HepG2 (cell line): ENCODE data around the gene GRIK3. TPM values are rescaled to one million over a fixed set of nuclear protein-coding genes. Genes with fewer than 3 reads are reported as not detected.

ENCODE experiments used
- ATAC-seq: fragments of 200-7000 bp; cut with Tn5 transposase; 3 replicates; pipeline ENCODE4 v1.9.1; 2020; ENCODE audit warnings: mild to moderate bottlenecking, moderate library complexity
- BruUV-seq: library from RNA; stranded (reverse); fragments of 400-500 nt; replicated peaks from 2 replicates; lab custom pipeline; 2021; lab: Mats Ljungman, UMichigan
- CTCF ChIA-PET: fragments of 300-600 bp; formaldehyde crosslinking; extraction: SDS; loops from one replicate; lab custom pipeline; 2021; ENCODE audit warnings: low total read pairs, inconsistent platforms, low intra/inter-chr PET ratio; lab: Yijun Ruan, JAX
- POLR2A ChIA-PET: fragments of 350-600 bp; sonication (Branson Sonifier 250); formaldehyde crosslinking; loops from one replicate; lab custom pipeline; 2020; ENCODE audit warnings: antibody characterized with exemption, inconsistent platforms; lab: Yijun Ruan, JAX
- DNase-seq: peaks from one replicate; pipeline ENCODE4 v3.0.0-alpha.2; 2015; ENCODE audit warnings: low spot score
- FAIRE-seq: peaks from 3 replicates; lab custom pipeline; 2011; peaks lifted over from hg19 to GRCh38; lab: Jason Lieb, UNC
- H2AFZ ChIP-seq: one replicate; pipeline ENCODE4 v1.6.1; 2011; ENCODE audit warnings: low read length, inconsistent platforms
- H3K27ac ChIP-seq: fragments of 300-600 bp; 3 replicates; pipeline ENCODE4 v1.8.0; 2011; ENCODE audit warnings: mixed run types, mild to moderate bottlenecking, mixed read lengths, low read length, inconsistent platforms; ENCODE audit not compliant: insufficient read depth; ENCODE audit errors: extremely low read length
- H3K27me3 ChIP-seq, 2 experiments: fragments of 200-600 bp in 1 of 2; 2 replicates in 1 of 2; 3 replicates in 1 of 2; pipeline versions ENCODE4 v1.6.0 to v1.8.0; 2011; ENCODE audit warnings: low read length in 2 of 2, mild to moderate bottlenecking in 2 of 2, moderate library complexity in 2 of 2, inconsistent platforms in 1 of 2; ENCODE audit not compliant: insufficient read depth in 2 of 2, control insufficient read depth in 1 of 2
- H3K36me3 ChIP-seq, 2 experiments: fragments of 200-600 bp in 1 of 2; replicated peaks in 1 of 2; 2 replicates in 1 of 2; 3 replicates in 1 of 2; pipeline versions ENCODE4 v1.5.1 to v1.8.0; 2011; ENCODE audit warnings: low read length in 2 of 2, inconsistent platforms in 1 of 2; ENCODE audit not compliant: insufficient read depth in 2 of 2, control insufficient read depth in 1 of 2
- H3K4me1 ChIP-seq: 2 replicates; pipeline ENCODE4 v1.5.1; 2012; ENCODE audit warnings: low read length, inconsistent platforms; ENCODE audit not compliant: insufficient read depth
- H3K4me2 ChIP-seq: 2 replicates; pipeline ENCODE4 v1.6.0; 2011; ENCODE audit warnings: low read depth, low read length, inconsistent platforms
- H3K4me3 ChIP-seq, 3 experiments: fragments of 200-600 bp in 1 of 3; sonication (generic), shearing (Covaris generic) in 1 of 3; replicated peaks in 1 of 3; 2 replicates each; pipeline ENCODE4 v1.5.1; 2011 to 2016; ENCODE audit warnings: low read length in 3 of 3, inconsistent platforms in 2 of 3, low read depth in 2 of 3, mild to moderate bottlenecking in 2 of 3, control low read depth in 1 of 3, mixed read lengths in 1 of 3; ENCODE audit not compliant: insufficient read depth in 1 of 3
- H3K79me2 ChIP-seq: one replicate; pipeline ENCODE4 v1.6.1; 2011; ENCODE audit warnings: low read length, inconsistent platforms; ENCODE audit not compliant: insufficient read depth
- H3K9ac ChIP-seq: 2 replicates; pipeline ENCODE4 v1.6.0; 2011; ENCODE audit warnings: mild to moderate bottlenecking, low read depth, low read length, inconsistent platforms; ENCODE audit not compliant: insufficient read depth
- H3K9me3 ChIP-seq: 2 replicates; pipeline ENCODE4 v1.5.1; 2012; ENCODE audit warnings: mild to moderate bottlenecking, low read length
- H4K20me1 ChIP-seq: 2 replicates; pipeline ENCODE4 v1.6.0; 2011; ENCODE audit warnings: inconsistent platforms, mild to moderate bottlenecking, low read length, moderate library complexity; ENCODE audit not compliant: insufficient read depth
- FOSL2 ChIP-seq: sonication (generic); formaldehyde crosslinking; IDR thresholded peaks from 2 replicates; pipeline ENCODE4 v1.4.0; 2020; ENCODE audit warnings: missing genetic modification reagents
- MYC ChIP-seq: sonication (generic); formaldehyde crosslinking; IDR thresholded peaks from 2 replicates; pipeline ENCODE4 v1.9.0; 2021; ENCODE audit warnings: missing genetic modification reagents, borderline replicate concordance
- SIX4 ChIP-seq: sonication (generic); formaldehyde crosslinking; IDR thresholded peaks from 2 replicates; pipeline ENCODE4 v1.4.0; 2020; ENCODE audit warnings: missing genetic modification reagents
- TBP ChIP-seq: sonication (generic); formaldehyde crosslinking; IDR thresholded peaks from 2 replicates; pipeline ENCODE4 v1.5.0; 2020; ENCODE audit warnings: missing genetic modification reagents
- ZNF441 ChIP-seq: sonication (generic); formaldehyde crosslinking; IDR thresholded peaks from 2 replicates; pipeline ENCODE4 v1.7.0; 2021; ENCODE audit warnings: missing genetic modification reagents, borderline replicate concordance
- ZNF577 ChIP-seq: sonication (generic); formaldehyde crosslinking; IDR thresholded peaks from 2 replicates; pipeline ENCODE4 v1.4.0; 2020; ENCODE audit warnings: mild to moderate bottlenecking, low read depth, missing genetic modification reagents, borderline replicate concordance
- ZNF652 ChIP-seq: IDR thresholded peaks from 2 replicates; pipeline ENCODE4 v1.6.1; 2016; ENCODE audit warnings: low read depth, borderline replicate concordance
- ZNF747 ChIP-seq: sonication (generic); formaldehyde crosslinking; IDR thresholded peaks from 2 replicates; pipeline ENCODE4 v1.8.1; 2023; ENCODE audit warnings: missing genetic modification reagents, mild to moderate bottlenecking, borderline replicate concordance
- ZNF749 ChIP-seq: sonication (generic); formaldehyde crosslinking; IDR thresholded peaks from 2 replicates; pipeline ENCODE4 v1.8.0; 2022; ENCODE audit warnings: mild to moderate bottlenecking, missing genetic modification reagents, moderate library complexity, borderline replicate concordance
- WGBS: methylation state at CpG from one replicate; pipeline ENCODE4 v1.1.6; 2017; ENCODE audit warnings: low lambda C conversion rate; 5-methylcytosine and 5-hydroxymethylcytosine counted together
- in situ Hi-C: cut with HindIII; loops from 2 replicates; pipeline ENCODE4 v1.10.0; 2017; ENCODE audit warnings: low pct_unique_long_range_greater_than_20kb; ENCODE audit not compliant: extremely low pct_ligation_motif_present
- intact Hi-C: fragments of 100-400 bp; cut with micrococcal nuclease; formaldehyde crosslinking; loops from one replicate; pipeline ENCODE4 v1.10.0; 2022; ENCODE audit not compliant: unreplicated experiment
- polyA plus RNA-seq, 8 experiments: library from polyadenylated mRNA; depleted of rRNA in 3 of 8; stranded (reverse) in 7 of 8; unstranded in 1 of 8; fragments of >200 nt; fragmentation: Illumina TruSeq in 4 of 8; extraction: Trizol in 4 of 8; gene quantifications; 2 replicates each; pipeline versions ENCODE4 v1.2.1 to v1.2.3, GENCODE V29; 2011 to 2016; ENCODE audit warnings: low read depth in 4 of 8, missing spikeins in 1 of 8, mixed read lengths in 1 of 8; ENCODE audit not compliant: insufficient read depth in 1 of 8
- total RNA-seq, 5 experiments: library from RNA; depleted of rRNA; stranded (reverse); fragments of >200 nt; fragmentation: Illumina TruSeq; extraction: Trizol; gene quantifications; 2 replicates each; pipeline ENCODE4 v1.2.3, GENCODE V29; 2016; ENCODE audit warnings: low read depth in 1 of 5
- TF ChIP-seq, protein P1 (sequence below): sonication (generic); formaldehyde crosslinking; IDR thresholded peaks from 2 replicates; pipeline ENCODE4 v1.4.0; 2020; ENCODE audit warnings: mild to moderate bottlenecking, missing genetic modification reagents
- TF ChIP-seq, protein P2 (sequence below): sonication (generic); formaldehyde crosslinking; IDR thresholded peaks from 2 replicates; pipeline ENCODE4 v1.8.1; 2023; ENCODE audit warnings: mild to moderate bottlenecking, missing genetic modification reagents, borderline replicate concordance
- TF ChIP-seq, protein P3 (sequence below): sonication (generic); formaldehyde crosslinking; IDR thresholded peaks from 2 replicates; pipeline ENCODE4 v1.4.0; 2020; ENCODE audit warnings: missing genetic modification reagents

GRIK3 gene
- total and polyA plus RNA-seq, 2 of the 13 experiments (the other 11 are each of a cell fraction or from before 2014, with no cell fraction given): not detected

DNA sequence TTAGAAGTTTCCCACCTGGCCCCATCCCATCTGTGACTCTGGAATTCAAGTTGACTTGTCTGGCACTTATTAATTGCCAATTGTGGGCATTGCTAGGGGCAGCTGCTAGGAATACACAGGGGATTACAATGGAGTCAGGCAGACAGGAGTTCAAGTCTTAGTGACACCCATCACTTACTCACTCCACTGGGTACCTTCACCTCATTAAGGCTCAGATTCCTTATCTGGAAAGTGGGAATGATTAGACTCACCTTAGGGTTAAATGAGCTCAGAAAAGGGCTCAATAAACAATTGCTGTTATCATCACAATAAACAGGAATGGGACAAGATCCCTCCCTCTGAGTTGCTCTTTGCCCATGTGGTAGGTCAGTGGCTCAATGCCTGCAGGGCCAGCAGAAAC, 18.2 kb downstream of the GRIK3 start:
- H2AFZ ChIP-seq: no peak overlapping the region
- ChIA-PET POLR2A (no interaction called here), CTCF (no interaction called here)
- no peak overlapping the region for H3K4me2 ChIP-seq
- intact Hi-C loops: no loop called here
- TF ChIP-seq ZNF441 (CRISPR knock-in tag) (no peak), SIX4 (no peak)
- no peaks in the 10 kb centered on the region for H3K79me2 ChIP-seq
- in situ Hi-C loops: no loop called here
- no peak for ATAC-seq
- H3K27ac ChIP-seq: no peak overlapping the region
- BruUV-seq: no TSS peak
- H3K4me1 ChIP-seq: no peaks in the 10 kb centered on the region
- no peak overlapping the region for H3K9ac ChIP-seq
- no peak overlapping the region for H3K4me3 ChIP-seq
- no peaks in the 10 kb centered on the region for H3K36me3 ChIP-seq
- FAIRE-seq: no peak
- no peaks in the 10 kb centered on the region for H4K20me1 ChIP-seq
- no peak for DNase-seq
- peaks cover 0 to 2% of the 10 kb centered on the region in 2 experiments; a peak in 1 of 5 replicates for H3K27me3 ChIP-seq
- H3K9me3 ChIP-seq: no peaks in the 10 kb centered on the region

DNA sequence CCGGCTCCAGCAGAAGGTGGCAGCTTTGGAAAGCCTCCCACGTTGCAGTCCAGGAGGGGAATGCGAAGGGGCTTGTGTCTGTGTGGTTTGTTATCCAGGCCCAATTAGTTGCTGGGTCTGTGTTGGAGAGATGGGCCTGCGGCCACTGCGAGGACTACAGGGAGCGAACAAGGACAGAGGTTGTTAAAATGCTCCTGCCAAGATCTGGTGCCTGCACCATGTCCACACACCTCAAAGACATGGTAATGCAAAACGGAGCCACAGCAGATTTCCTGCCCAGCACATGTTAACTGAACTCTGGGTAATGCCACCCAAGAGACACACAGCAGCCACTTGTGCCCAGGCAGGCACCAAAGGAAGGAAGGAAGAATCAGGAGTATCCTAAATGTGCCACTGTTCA, 18.6 kb downstream of the GRIK3 start:
- in situ Hi-C loops: no loop called here
- Histone ChIP-seq H3K4me2 (no peak overlapping the region), H3K9ac (no peak overlapping the region), H3K27me3 (peaks cover 0 to 2% of the 10 kb centered on the region in 2 experiments; a peak in 1 of 5 replicates), H3K27ac (no peak overlapping the region), H4K20me1 (no peaks in the 10 kb centered on the region), H3K4me1 (no peaks in the 10 kb centered on the region), H3K79me2 (no peaks in the 10 kb centered on the region), H2AFZ (no peak overlapping the region), H3K9me3 (no peaks in the 10 kb centered on the region), H3K36me3 (no peaks in the 10 kb centered on the region), H3K4me3 (no peak overlapping the region)
- intact Hi-C loops: no loop called here
- CTCF ChIA-PET: no interaction called here
- DNase-seq: no peak
- TF ChIP-seq ZNF749 (CRISPR knock-in tag): no peak
- TF ChIP-seq ZNF747 (CRISPR knock-in tag): no peak
- TF ChIP-seq ZNF652 (CRISPR knock-in tag): no peak
- TF ChIP-seq, protein P1, sequence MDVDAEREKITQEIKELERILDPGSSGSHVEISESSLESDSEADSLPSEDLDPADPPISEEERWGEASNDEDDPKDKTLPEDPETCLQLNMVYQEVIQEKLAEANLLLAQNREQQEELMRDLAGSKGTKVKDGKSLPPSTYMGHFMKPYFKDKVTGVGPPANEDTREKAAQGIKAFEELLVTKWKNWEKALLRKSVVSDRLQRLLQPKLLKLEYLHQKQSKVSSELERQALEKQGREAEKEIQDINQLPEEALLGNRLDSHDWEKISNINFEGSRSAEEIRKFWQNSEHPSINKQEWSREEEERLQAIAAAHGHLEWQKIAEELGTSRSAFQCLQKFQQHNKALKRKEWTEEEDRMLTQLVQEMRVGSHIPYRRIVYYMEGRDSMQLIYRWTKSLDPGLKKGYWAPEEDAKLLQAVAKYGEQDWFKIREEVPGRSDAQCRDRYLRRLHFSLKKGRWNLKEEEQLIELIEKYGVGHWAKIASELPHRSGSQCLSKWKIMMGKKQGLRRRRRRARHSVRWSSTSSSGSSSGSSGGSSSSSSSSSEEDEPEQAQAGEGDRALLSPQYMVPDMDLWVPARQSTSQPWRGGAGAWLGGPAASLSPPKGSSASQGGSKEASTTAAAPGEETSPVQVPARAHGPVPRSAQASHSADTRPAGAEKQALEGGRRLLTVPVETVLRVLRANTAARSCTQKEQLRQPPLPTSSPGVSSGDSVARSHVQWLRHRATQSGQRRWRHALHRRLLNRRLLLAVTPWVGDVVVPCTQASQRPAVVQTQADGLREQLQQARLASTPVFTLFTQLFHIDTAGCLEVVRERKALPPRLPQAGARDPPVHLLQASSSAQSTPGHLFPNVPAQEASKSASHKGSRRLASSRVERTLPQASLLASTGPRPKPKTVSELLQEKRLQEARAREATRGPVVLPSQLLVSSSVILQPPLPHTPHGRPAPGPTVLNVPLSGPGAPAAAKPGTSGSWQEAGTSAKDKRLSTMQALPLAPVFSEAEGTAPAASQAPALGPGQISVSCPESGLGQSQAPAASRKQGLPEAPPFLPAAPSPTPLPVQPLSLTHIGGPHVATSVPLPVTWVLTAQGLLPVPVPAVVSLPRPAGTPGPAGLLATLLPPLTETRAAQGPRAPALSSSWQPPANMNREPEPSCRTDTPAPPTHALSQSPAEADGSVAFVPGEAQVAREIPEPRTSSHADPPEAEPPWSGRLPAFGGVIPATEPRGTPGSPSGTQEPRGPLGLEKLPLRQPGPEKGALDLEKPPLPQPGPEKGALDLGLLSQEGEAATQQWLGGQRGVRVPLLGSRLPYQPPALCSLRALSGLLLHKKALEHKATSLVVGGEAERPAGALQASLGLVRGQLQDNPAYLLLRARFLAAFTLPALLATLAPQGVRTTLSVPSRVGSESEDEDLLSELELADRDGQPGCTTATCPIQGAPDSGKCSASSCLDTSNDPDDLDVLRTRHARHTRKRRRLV (CRISPR knock-in tag): no peak
- TF ChIP-seq, protein P2, sequence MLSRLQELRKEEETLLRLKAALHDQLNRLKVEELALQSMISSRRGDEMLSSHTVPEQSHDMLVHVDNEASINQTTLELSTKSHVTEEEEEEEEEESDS (CRISPR knock-in tag): no peak
- TF ChIP-seq, protein P3, sequence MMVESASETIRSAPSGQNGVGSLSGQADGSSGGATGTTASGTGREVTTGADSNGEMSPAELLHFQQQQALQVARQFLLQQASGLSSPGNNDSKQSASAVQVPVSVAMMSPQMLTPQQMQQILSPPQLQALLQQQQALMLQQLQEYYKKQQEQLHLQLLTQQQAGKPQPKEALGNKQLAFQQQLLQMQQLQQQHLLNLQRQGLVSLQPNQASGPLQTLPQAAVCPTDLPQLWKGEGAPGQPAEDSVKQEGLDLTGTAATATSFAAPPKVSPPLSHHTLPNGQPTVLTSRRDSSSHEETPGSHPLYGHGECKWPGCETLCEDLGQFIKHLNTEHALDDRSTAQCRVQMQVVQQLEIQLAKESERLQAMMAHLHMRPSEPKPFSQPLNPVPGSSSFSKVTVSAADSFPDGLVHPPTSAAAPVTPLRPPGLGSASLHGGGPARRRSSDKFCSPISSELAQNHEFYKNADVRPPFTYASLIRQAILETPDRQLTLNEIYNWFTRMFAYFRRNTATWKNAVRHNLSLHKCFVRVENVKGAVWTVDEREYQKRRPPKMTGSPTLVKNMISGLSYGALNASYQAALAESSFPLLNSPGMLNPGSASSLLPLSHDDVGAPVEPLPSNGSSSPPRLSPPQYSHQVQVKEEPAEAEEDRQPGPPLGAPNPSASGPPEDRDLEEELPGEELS (CRISPR knock-in tag): no peak
- TF ChIP-seq MYC (CRISPR knock-in tag): no peak
- TF ChIP-seq FOSL2: no peak
- no peak for TF ChIP-seq ZNF577 (CRISPR knock-in tag)
- no peak for TF ChIP-seq TBP
- POLR2A ChIA-PET: no interaction called here
- ATAC-seq: no peak
- FAIRE-seq: no peak
- WGBS: 9% methylated on average over 6 of the region's 7 CpGs
- no TSS peak for BruUV-seq
